SK-N-MC (cell line): ENCODE data around the gene DMBT1.

Experiments
- DNase-seq: peaks from one replicate; pipeline ENCODE4 v3.0.0-alpha.2; 2011; ENCODE audit warnings: low read depth, low spot score
- H3K27ac ChIP-seq: fragments of 200-600 bp; sonication (generic); 2 replicates; pipeline ENCODE4 v1.5.1; 2016; ENCODE audit warnings: mixed run types
- H3K36me3 ChIP-seq: fragments of 200-600 bp; sonication (generic); 2 replicates; pipeline ENCODE4 v1.6.1; 2017; ENCODE audit warnings: antibody characterized with exemption, low read length, mixed read lengths; ENCODE audit not compliant: insufficient read depth
- H3K4me3 ChIP-seq: fragments of 200-600 bp; sonication (generic); 2 replicates; pipeline ENCODE4 v1.5.1; 2016
- H3K9ac ChIP-seq: fragments of 200-600 bp; sonication (generic); 2 replicates; pipeline ENCODE4 v1.8.0; 2017; ENCODE audit warnings: mixed run types, mixed read lengths; ENCODE audit not compliant: insufficient read length
- H3K9me3 ChIP-seq: fragments of 200-600 bp; sonication (generic); 2 replicates; pipeline ENCODE4 v1.6.1; 2017; ENCODE audit warnings: low read depth, mild to moderate bottlenecking, antibody characterized with exemption, low read length, moderate library complexity, mixed read lengths
- EZH2 ChIP-seq: fragments of 200-600 bp; sonication (generic); IDR thresholded peaks from one replicate; pipeline ENCODE4 v1.6.1; 2017; ENCODE audit warnings: antibody characterized with exemption
- FOXP2 ChIP-seq: optimal IDR thresholded peaks from 2 replicates; pipeline ENCODE3; 2011; ENCODE audit warnings: mild to moderate bottlenecking, moderate library complexity; ENCODE audit not compliant: insufficient read depth; ENCODE audit errors: extremely low read length, control extremely low read depth
- POLR2AphosphoS5 ChIP-seq: IDR thresholded peaks from 2 replicates; pipeline ENCODE4 v1.6.1; 2012; ENCODE audit warnings: mild to moderate bottlenecking, low read depth, low read length, borderline replicate concordance

Gene DMBT1

DNA sequence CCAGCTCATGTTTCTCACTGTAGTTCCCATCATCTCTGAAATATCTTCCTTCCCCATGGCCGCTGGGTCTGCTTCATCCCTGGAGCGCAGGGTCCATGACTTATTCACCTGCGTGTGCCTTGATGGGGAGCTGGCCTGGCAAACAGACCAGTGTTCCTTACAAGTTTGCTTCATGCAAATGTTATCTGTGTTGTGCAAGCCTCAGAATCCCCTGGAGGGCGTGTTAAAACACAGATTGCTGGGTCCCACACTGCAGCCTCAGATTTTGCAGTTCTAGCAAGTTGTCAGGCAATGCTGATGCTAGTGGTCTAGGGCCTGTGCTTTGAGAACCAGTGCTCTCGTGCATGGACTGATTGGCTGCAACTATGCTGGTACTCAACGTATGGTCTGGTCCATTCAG lies 7.2 kb upstream of the DMBT1 start:
- no peak for TF ChIP-seq FOXP2
- TF ChIP-seq POLR2AphosphoS5 = no peak
- TF ChIP-seq EZH2 = no peak
- no peak overlapping the region for H3K4me3 ChIP-seq
- H3K36me3 ChIP-seq = no peaks in the 10 kb centered on the region
- DNase-seq = no peak
- H3K9ac ChIP-seq = no peak overlapping the region
- H3K9me3 ChIP-seq = no peaks in the 10 kb centered on the region
- H3K27ac ChIP-seq = no peak overlapping the region

DNA sequence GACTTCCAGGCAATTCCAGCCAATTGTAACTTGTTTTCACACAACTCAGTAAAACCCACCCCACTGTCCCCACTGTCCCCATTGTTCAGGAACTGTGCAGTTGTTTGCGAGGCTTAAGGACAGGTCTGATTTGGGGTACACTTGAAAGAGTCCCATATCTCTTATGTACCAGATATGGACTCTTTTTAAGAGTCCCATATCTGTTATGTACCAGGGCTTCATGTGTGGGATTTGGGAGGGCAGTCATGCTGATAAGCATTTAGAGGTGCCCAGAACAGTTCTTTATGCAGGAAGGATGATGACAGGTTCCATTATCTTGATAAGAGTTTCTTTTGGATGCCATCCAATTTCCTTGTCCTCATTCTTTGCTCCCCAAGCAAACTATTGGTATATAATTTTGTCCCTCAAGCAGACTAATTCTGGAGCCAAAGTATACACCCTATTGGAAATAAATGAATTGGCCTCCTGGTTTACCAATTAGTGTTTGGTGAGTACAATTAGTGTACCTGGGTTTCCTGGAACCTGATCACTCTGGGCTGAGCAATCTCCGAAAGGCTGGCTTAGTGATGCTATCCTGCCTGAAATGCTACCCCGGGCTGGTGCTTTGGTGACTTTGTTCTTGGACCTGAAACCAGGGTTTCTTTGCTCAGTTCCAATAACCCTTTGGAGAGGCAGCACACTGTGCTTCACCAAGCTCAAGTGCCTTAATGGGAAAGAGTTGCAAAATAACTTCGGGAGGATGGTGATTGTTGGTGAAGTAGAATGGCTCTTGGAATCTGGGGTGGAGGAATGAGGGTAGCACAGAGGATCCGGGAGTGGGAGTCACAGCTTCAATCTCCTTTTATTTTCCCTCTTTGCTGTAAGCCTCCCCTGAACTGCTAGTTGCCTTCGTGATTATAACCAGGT lies 6.2 kb upstream of the DMBT1 start:
- H3K27ac ChIP-seq = no peak overlapping the region
- TF ChIP-seq EZH2 = no peak
- no peak for TF ChIP-seq POLR2AphosphoS5
- no peak for TF ChIP-seq FOXP2

DNA sequence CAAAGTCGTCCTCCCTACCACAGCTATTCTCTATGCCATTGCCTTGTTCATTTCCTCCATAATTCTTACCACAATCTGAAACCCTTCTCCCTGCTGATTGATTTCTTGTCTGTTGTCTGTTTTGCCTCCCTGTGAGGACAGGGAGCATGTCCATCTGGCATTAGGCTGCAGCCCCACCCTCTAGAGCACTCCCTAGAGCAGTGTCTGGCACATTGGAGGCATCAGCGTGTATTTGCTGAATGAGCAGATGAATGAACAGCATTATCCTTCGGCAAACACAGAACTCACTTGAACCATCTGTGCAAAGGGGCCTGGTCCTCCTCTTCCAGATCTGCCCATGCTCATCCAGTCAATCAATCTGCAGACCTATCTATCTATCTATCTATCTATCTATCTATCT lies 5.1 kb upstream of the DMBT1 start:
- Histone ChIP-seq H3K9ac (no peak overlapping the region), H3K4me3 (no peak overlapping the region), H3K36me3 (no peaks in the 10 kb centered on the region), H3K27ac (no peak overlapping the region), H3K9me3 (no peaks in the 10 kb centered on the region)
- no peak for DNase-seq
- TF ChIP-seq POLR2AphosphoS5 (no peak), FOXP2 (no peak), EZH2 (no peak)

More for the DNA sequence above, 6.2 kb upstream of the DMBT1 start:
- no peak for DNase-seq
- Histone ChIP-seq H3K4me3 (no peak overlapping the region), H3K9me3 (no peaks in the 10 kb centered on the region), H3K36me3 (no peaks in the 10 kb centered on the region), H3K9ac (no peak overlapping the region)

DNA sequence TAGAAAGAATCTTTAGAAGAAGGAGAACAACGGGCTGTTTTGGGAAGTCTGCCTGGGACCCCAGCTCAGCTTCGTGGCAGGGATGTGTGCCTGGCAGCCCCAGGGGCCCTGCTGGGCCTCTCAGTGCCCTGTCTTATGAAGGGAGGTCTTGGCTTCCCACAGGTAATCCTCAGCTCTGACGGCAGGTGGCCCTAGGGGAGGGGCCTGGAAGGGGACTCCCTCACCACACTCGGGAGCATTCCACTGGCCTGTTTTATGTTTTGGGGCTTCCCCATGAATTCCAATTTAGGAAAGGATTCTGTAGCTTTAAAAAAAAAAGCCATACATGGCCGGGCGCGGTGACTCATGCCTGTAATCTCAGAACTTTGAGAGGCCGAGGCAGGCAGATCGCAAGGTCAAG lies 3.0 kb upstream of the DMBT1 start:
- no peak overlapping the region for H3K4me3 ChIP-seq
- no peak overlapping the region for H3K27ac ChIP-seq
- no peaks in the 10 kb centered on the region for H3K9me3 ChIP-seq
- DNase-seq = no peak
- TF ChIP-seq POLR2AphosphoS5 (no peak), EZH2 (no peak), FOXP2 (no peak)
- no peaks in the 10 kb centered on the region for H3K36me3 ChIP-seq
- no peak overlapping the region for H3K9ac ChIP-seq

DNA sequence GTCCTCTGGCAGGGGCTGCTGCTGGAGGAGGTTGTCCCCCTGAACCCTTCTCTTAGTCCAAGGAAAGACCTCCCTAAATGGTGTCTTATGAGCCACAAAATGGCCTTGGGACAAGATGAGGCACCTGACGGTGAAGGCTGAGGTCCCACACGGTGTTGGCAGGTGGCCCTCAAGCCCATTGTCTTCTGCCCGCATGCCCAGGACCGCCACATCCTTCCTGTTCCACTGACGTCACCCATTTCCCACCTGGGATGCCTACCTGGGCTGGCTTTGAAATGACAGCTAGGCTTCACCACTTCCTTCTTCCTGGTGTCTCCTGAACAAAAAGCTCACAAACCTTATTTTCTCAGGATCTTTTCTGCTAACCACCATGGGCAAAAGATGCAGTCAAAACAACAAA lies 2.1 kb upstream of the DMBT1 start:
- no peak for DNase-seq
- H3K4me3 ChIP-seq = no peak overlapping the region
- no peak overlapping the region for H3K27ac ChIP-seq
- no peak overlapping the region for H3K9ac ChIP-seq
- TF ChIP-seq FOXP2 = no peak
- TF ChIP-seq EZH2 = no peak
- no peak for TF ChIP-seq POLR2AphosphoS5
- no peaks in the 10 kb centered on the region for H3K9me3 ChIP-seq
- H3K36me3 ChIP-seq = no peaks in the 10 kb centered on the region

DNA sequence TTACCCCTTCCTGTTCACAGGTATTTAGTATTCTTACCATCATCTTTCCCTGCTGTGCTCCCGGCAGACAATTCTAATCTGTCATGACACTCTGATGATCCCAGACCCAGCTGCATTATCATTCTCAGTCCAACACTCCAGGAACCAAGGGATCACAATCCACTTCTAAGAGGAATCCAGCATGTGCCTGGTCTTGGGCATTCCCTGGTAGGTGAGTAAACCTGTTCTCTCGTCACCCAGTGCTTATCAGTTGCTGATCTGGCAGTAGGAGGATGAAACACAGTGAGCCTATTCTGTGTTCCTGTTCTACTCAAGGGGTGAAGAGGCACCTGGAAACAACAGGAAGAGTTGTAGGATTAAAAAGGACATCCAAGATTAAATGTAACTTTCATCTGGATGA lies 1.3 kb upstream of the DMBT1 start:
- Histone ChIP-seq H3K9ac (no peak overlapping the region), H3K36me3 (no peaks in the 10 kb centered on the region), H3K9me3 (no peaks in the 10 kb centered on the region), H3K4me3 (no peak overlapping the region), H3K27ac (no peak overlapping the region)
- TF ChIP-seq POLR2AphosphoS5 = no peak
- no peak for TF ChIP-seq EZH2
- TF ChIP-seq FOXP2 = no peak
- DNase-seq = no peak

DNA sequence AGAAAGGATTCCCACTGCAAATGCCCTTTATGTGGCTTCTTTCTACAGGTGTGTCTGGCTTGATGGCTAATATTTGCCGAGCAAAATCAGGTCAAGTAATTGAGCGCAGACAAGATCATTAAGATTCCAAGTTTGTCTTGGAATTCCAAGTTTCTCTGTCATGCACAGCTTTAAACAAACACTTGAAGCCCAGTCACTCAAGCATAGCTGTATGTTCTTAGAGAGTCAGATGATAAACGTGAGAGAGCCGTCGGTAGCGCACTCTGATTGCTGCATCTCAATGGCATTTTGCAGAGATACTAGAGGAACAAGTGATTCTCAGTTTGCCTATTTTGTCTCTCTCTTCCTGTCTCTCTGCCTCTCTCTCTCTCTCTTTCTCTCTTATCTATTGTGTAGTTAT lies 658 bp downstream of the DMBT1 start:
- H3K27ac ChIP-seq = no peak overlapping the region
- no peaks in the 10 kb centered on the region for H3K9me3 ChIP-seq
- no peak for DNase-seq
- H3K36me3 ChIP-seq = no peaks in the 10 kb centered on the region
- H3K4me3 ChIP-seq = no peak overlapping the region
- H3K9ac ChIP-seq = no peak overlapping the region
- TF ChIP-seq FOXP2 (no peak), EZH2 (no peak), POLR2AphosphoS5 (no peak)

DNA sequence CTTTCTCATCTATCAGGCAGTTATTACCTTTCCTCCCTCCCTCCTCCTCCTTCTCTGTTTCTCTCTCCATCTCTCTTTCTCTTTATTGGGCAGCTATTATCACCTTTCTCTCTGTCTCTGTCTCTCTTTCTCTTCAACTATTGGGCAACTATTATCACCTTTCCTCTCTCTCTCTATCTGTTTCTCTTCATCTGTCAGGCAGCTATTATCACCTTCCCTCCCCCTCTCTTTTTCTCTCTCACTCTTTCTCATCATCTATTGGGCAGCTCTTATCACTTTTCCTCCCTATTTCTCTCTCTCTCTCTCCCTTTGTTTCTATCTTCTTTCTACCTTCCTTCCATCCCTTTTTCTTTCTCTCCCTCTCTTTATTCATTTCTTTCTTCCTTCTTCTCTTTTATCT lies 1.2 kb downstream of the DMBT1 start:
- DNase-seq = no peak
- Histone ChIP-seq H3K4me3 (no peak overlapping the region), H3K36me3 (no peaks in the 10 kb centered on the region), H3K27ac (no peak overlapping the region), H3K9ac (no peak overlapping the region), H3K9me3 (no peaks in the 10 kb centered on the region)
- TF ChIP-seq FOXP2 (no peak), POLR2AphosphoS5 (no peak), EZH2 (no peak)

DNA sequence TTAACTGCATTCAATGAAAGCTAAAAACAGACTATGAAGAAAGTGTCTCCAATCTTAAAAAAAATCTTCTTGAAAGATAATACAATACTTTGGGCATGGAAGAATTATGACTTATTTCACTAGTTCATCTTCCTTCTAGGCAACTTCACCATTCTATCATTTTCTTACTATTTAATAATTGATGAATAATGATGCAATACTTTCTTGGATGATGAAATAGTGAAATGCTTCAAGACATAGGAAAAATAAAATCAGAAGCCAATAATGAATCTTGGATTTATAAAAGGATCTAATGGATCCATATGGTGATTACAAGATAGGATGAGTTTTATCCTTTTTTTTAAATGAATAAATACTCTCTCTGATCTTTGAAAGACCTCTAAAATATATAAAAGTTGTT lies 4.4 kb downstream of the DMBT1 start:
- TF ChIP-seq POLR2AphosphoS5 (no peak), FOXP2 (no peak), EZH2 (no peak)
- no peak overlapping the region for H3K27ac ChIP-seq
- H3K9me3 ChIP-seq = no peaks in the 10 kb centered on the region
- no peak overlapping the region for H3K9ac ChIP-seq
- H3K4me3 ChIP-seq = no peak overlapping the region
- no peak for DNase-seq
- H3K36me3 ChIP-seq = no peaks in the 10 kb centered on the region
